ENCODE measurements around the gene RIOK3.

- TF ChIP-seq CTCF (IDR thresholded peaks at IDR 0.05; ENCODE audit: low read depth, low read length, missing input control), result no peak
- TF ChIP-seq ATF3 (IDR thresholded peaks at IDR 0.05), result no peak
- TF ChIP-seq YY1 (IDR thresholded peaks at IDR 0.05), result no peak
- no peak for TF ChIP-seq REST (IDR thresholded peaks at IDR 0.05)
- no peak for TF ChIP-seq TAF1 (conservative IDR thresholded peaks at IDR 0.05)
Measured at GRCh38 chr18:23470620-23471387, 17.7 kb downstream of the RIOK3 start.

Data from liver (tissue), 3 donors.